ENCODE data around the gene RAC3.

GRCh38 chr17:82022310-82022980, 9.0 kb upstream of the RAC3 start, which contains the start of gene CENPX:
- no peak for TF ChIP-seq CTCF (IDR thresholded peaks at IDR 0.05; ENCODE audit: low read depth, low read length, missing input control)
- TF ChIP-seq MAX (IDR thresholded peaks at IDR 0.05), result no peak
- TF ChIP-seq JUND (IDR thresholded peaks at IDR 0.05), result no peak
- no peak for TF ChIP-seq RXRA (IDR thresholded peaks at IDR 0.05)
- TF ChIP-seq REST (IDR thresholded peaks at IDR 0.05), result no peak

Measured in liver (tissue), 3 donors.